OCI-LY1 (cell line): ENCODE measurements around the gene CD101.

ENCODE experiments used
- H2AFZ ChIP-seq: fragments of 200-600 bp; sonication (generic), shearing (Covaris generic); 2 replicates; pipeline ENCODE4 v1.6.0; 2014; ENCODE audit warnings: antibody characterized with exemption, mild to moderate bottlenecking, low read length
- H3F3A ChIP-seq: fragments of 200-600 bp; sonication (generic), shearing (Covaris generic); 2 replicates; pipeline ENCODE4 v1.6.0; 2014; ENCODE audit warnings: mild to moderate bottlenecking, antibody characterized with exemption, low read length, moderate library complexity; ENCODE audit not compliant: insufficient read depth
- H3K27ac ChIP-seq: fragments of 200-600 bp; sonication (generic); 2 replicates; pipeline ENCODE4 v1.5.1; 2014; ENCODE audit warnings: low read length, mixed run types, mild to moderate bottlenecking, low read depth; ENCODE audit not compliant: poor library complexity, severe bottlenecking
- H3K27me3 ChIP-seq: fragments of 200-600 bp; sonication (generic); 2 replicates; pipeline ENCODE4 v1.6.0; 2014; ENCODE audit warnings: antibody characterized with exemption, mild to moderate bottlenecking, low read length, moderate library complexity; ENCODE audit not compliant: insufficient read depth
- H3K36me3 ChIP-seq: fragments of 200-600 bp; sonication (generic); 2 replicates; pipeline ENCODE4 v1.6.1; 2014; ENCODE audit warnings: mild to moderate bottlenecking, antibody characterized with exemption, low read length, moderate library complexity, mixed read lengths; ENCODE audit not compliant: insufficient read depth
- H3K4me1 ChIP-seq: fragments of 200-600 bp; sonication (generic); 2 replicates; pipeline ENCODE4 v1.5.1; 2014; ENCODE audit warnings: mild to moderate bottlenecking, low read length, moderate library complexity; ENCODE audit not compliant: insufficient read depth, severe bottlenecking
- H3K4me2 ChIP-seq: fragments of 200-600 bp; sonication (generic), shearing (Covaris generic); 2 replicates; pipeline ENCODE4 v1.6.1; 2014; ENCODE audit warnings: low read length
- H3K4me3 ChIP-seq: fragments of 200-600 bp; sonication (generic); 2 replicates; pipeline ENCODE4 v1.5.1; 2014; ENCODE audit warnings: low read length, low read depth, mild to moderate bottlenecking, mixed read lengths; ENCODE audit not compliant: poor library complexity, severe bottlenecking
- H3K79me2 ChIP-seq: fragments of 200-600 bp; shearing (Covaris generic); 2 replicates; pipeline ENCODE4 v1.6.1; 2016; ENCODE audit warnings: mixed run types, low read length, mixed read lengths; ENCODE audit not compliant: insufficient read depth
- H3K9ac ChIP-seq: fragments of 200-600 bp; sonication (generic), shearing (Covaris generic); 2 replicates; pipeline ENCODE4 v1.6.1; 2014; ENCODE audit warnings: mild to moderate bottlenecking, low read length, mixed read lengths
- H3K9me2 ChIP-seq: fragments of 200-600 bp; sonication (generic), shearing (Covaris generic); 2 replicates; pipeline ENCODE4 v1.6.1; 2014; ENCODE audit warnings: low read depth, mild to moderate bottlenecking, low read length, mixed read lengths
- H3K9me3 ChIP-seq: fragments of 200-600 bp; shearing (Covaris generic); 2 replicates; pipeline ENCODE4 v1.6.1; 2014; ENCODE audit warnings: low read length, mixed read lengths
- H4K20me1 ChIP-seq: fragments of 200-600 bp; sonication (generic), shearing (Covaris generic); 2 replicates; pipeline ENCODE4 v1.6.0; 2016; ENCODE audit warnings: mild to moderate bottlenecking, low read length; ENCODE audit not compliant: insufficient read depth
- EZH2 ChIP-seq: fragments of 200-600 bp; sonication (generic), shearing (Covaris generic); IDR thresholded peaks from 2 replicates; pipeline ENCODE4 v1.8.0; 2017; ENCODE audit warnings: borderline replicate concordance, mixed run types, mild to moderate bottlenecking, antibody characterized with exemption, low read length, moderate library complexity, mixed read lengths
- TF ChIP-seq, protein P1 (sequence below): fragments of 200-600 bp; sonication (generic), shearing (Covaris generic); IDR thresholded peaks from 2 replicates; pipeline ENCODE4 v1.5.1; 2017; ENCODE audit warnings: mild to moderate bottlenecking, antibody characterized with exemption, low read length, moderate library complexity, mixed read lengths

The CD101 gene

DNA sequence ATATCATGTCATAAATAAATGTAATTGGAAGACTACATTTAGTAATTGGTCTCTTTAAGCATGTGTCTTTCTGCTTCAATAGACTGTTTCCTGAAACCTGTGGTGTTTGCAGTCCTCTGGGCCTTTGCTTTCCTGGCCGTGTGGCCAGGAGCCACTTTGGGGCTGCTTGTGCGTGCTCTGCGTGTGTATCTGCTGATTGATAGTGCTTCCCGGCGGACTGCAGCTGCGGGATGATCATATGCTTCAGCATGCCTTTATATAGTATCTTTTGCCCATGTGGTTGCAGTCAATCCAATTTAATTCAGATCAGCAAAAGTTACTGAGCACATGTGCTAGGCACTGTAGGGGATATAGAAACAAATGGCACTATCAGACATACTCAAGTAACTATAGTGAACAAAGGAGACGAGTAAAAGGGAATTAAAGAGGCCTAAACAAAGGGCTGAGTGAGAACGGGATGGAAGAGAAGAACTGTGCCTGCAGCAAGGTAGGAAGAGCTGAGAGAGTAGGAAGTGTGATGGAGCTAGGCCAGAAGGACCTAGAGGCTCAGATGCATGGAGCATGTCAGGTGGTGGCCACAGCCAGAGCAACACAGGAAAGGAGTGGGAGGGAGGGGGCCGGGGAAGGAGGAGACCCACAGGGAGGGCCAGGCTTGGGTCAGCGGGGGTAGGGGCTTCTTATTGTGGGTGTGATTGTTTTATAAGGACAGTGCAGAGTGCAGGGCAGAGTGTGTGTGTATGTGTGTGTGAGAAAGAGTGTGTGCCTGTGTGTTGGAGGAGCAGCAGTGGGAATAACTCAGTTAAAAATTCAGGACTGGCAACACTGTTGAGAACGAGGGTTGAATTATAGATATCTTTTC is 31.4 kb downstream of the CD101 start:
- no peak for TF ChIP-seq EZH2
- TF ChIP-seq, protein P1, sequence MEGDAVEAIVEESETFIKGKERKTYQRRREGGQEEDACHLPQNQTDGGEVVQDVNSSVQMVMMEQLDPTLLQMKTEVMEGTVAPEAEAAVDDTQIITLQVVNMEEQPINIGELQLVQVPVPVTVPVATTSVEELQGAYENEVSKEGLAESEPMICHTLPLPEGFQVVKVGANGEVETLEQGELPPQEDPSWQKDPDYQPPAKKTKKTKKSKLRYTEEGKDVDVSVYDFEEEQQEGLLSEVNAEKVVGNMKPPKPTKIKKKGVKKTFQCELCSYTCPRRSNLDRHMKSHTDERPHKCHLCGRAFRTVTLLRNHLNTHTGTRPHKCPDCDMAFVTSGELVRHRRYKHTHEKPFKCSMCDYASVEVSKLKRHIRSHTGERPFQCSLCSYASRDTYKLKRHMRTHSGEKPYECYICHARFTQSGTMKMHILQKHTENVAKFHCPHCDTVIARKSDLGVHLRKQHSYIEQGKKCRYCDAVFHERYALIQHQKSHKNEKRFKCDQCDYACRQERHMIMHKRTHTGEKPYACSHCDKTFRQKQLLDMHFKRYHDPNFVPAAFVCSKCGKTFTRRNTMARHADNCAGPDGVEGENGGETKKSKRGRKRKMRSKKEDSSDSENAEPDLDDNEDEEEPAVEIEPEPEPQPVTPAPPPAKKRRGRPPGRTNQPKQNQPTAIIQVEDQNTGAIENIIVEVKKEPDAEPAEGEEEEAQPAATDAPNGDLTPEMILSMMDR = no peak
- no peak overlapping the region for H3K4me2 ChIP-seq
- no peaks in the 10 kb centered on the region for H3K4me1 ChIP-seq
- no peaks in the 10 kb centered on the region for H3K9me2 ChIP-seq
- H3K4me3 ChIP-seq = no peak overlapping the region
- H3K36me3 ChIP-seq = no peaks in the 10 kb centered on the region
- H3K27me3 ChIP-seq = no peaks in the 10 kb centered on the region
- no peaks in the 10 kb centered on the region for H3F3A ChIP-seq
- no peak overlapping the region for H3K27ac ChIP-seq
- no peak overlapping the region for H2AFZ ChIP-seq
- no peaks in the 10 kb centered on the region for H4K20me1 ChIP-seq
- H3K9me3 ChIP-seq = no peaks in the 10 kb centered on the region
- no peaks in the 10 kb centered on the region for H3K79me2 ChIP-seq
- H3K9ac ChIP-seq = no peak overlapping the region

DNA sequence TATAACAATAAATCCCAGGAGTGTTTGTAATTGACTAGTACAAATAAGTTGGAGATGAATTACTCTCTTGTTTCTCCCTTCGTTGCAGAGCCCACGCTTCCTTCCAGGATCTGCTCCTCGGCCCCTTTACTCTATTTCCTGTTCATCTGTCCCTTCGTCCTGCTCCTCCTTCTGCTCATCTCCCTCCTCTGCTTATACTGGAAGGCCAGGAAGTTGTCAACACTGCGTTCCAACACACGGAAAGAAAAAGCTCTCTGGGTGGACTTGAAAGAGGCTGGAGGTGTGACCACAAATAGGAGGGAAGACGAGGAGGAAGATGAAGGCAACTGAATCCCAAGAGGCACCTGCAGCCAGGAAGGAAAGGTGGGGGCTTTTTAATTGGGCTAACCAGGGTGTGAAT is 32.2 kb downstream of the CD101 start:
- Histone ChIP-seq H4K20me1 (no peaks in the 10 kb centered on the region), H3K27me3 (no peaks in the 10 kb centered on the region), H3K79me2 (no peaks in the 10 kb centered on the region), H3K4me2 (no peak overlapping the region), H3K27ac (no peak overlapping the region), H3K4me1 (no peaks in the 10 kb centered on the region), H3K4me3 (no peak overlapping the region), H3K9me3 (no peaks in the 10 kb centered on the region), H3K9me2 (no peaks in the 10 kb centered on the region), H3K36me3 (no peaks in the 10 kb centered on the region), H3F3A (no peaks in the 10 kb centered on the region), H3K9ac (no peak overlapping the region), H2AFZ (no peak overlapping the region)
- no peak for TF ChIP-seq EZH2
- TF ChIP-seq, protein P1 = no peak

DNA sequence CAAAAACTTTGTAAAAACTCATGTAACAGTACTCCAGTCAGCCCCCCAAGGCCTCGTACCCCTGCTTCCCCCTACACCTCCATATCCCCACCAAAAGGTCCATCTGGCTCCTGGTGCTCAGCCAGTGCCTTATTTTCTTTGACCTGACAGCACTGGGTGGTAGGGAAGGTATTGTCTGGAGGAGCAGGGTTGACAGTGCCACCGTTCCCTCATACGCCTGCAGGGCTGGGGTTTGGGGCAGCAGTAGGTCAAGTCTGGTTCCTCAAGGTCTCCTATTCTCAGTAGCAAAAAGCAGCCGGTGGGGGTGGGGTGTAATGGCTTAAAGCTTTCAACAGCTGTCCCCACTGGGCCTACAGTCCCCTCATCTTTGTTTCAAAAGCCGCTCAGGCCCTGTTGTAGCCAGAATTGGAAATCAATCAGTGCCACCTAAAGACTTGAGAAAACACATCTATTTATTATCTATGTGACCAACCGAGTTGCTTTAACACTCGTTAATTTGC is 33.3 kb downstream of the CD101 start:
- Histone ChIP-seq H3K9me3 (no peaks in the 10 kb centered on the region), H3K9ac (no peak overlapping the region), H3F3A (no peaks in the 10 kb centered on the region), H3K27ac (no peak overlapping the region), H3K79me2 (no peaks in the 10 kb centered on the region), H3K9me2 (no peaks in the 10 kb centered on the region), H4K20me1 (no peaks in the 10 kb centered on the region), H3K36me3 (no peaks in the 10 kb centered on the region), H3K4me2 (no peak overlapping the region), H3K4me1 (no peaks in the 10 kb centered on the region), H3K27me3 (no peaks in the 10 kb centered on the region), H3K4me3 (no peak overlapping the region), H2AFZ (no peak overlapping the region)
- no peak for TF ChIP-seq EZH2
- TF ChIP-seq, protein P1 = no peak
